Measurements from ENCODE around the gene MB21D2.

Gene MB21D2

DNA sequence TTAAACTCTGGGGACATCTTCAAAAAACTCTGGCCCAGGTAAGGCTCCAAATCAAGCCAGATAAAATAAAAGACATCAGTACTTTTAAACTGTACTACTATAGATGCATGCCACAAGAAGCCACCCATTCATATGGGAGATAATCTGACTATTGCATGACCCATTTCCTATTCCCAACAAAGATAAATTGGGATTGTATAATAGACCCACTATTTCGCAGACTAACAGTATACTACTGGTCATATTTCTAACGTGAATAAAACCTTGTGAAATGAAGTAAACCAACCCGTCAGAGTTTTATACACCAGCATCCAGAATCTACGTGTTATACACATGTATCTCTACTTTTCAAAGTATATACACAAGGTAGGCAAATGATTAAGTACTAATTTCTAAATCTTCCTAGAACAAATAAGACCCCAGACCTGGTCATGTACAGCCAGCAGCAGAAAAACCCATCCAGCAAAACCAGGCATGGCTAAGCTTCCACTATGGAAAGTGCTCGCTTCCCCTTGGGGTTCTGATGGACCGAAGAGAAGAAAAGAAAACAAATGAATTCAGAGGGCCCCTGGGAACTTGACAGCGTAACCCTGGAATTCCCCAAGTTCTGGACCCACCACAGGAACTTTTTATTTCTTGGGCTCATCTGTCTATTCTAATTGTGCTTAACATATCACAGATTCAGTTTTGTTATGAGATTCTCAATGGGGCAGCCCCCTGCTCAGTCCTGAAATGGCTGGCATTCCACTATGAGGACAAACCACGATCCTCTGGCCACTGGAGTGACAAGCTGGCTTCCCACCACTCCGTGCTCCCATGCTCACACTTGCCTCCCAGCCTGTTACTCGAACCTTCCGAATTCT, 69.1 kb downstream of the MB21D2 start:
- TF ChIP-seq, protein P1, sequence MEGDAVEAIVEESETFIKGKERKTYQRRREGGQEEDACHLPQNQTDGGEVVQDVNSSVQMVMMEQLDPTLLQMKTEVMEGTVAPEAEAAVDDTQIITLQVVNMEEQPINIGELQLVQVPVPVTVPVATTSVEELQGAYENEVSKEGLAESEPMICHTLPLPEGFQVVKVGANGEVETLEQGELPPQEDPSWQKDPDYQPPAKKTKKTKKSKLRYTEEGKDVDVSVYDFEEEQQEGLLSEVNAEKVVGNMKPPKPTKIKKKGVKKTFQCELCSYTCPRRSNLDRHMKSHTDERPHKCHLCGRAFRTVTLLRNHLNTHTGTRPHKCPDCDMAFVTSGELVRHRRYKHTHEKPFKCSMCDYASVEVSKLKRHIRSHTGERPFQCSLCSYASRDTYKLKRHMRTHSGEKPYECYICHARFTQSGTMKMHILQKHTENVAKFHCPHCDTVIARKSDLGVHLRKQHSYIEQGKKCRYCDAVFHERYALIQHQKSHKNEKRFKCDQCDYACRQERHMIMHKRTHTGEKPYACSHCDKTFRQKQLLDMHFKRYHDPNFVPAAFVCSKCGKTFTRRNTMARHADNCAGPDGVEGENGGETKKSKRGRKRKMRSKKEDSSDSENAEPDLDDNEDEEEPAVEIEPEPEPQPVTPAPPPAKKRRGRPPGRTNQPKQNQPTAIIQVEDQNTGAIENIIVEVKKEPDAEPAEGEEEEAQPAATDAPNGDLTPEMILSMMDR (conservative IDR thresholded peaks at IDR 0.05) = no peak
- no peak for TF ChIP-seq ZFX (IDR thresholded peaks at IDR 0.05)
- H3K27ac ChIP-seq = no peak overlapping the region

GRCh38 chr3:192847941-192848340, 69.7 kb downstream of the MB21D2 start:
- TF ChIP-seq ZFX (IDR thresholded peaks at IDR 0.05) = no peak
- TF ChIP-seq, protein P1 (conservative IDR thresholded peaks at IDR 0.05) = no peak
- no peak overlapping the region for H3K27ac ChIP-seq

DNA sequence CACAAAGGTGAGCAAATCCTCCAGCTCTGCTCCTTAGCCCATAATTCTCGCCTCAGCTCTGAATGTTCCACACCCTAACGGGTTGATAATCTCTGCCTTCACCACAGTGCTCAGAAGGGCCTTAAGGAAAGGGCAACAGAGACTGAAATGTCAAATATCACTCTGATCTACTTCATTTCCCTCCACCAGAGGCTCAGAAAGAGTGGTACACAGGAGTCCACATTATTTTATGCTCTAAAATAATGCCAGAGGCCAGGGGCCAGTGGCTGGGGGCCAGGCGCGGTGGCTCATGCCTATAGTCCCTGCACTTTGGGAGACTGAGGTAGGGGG, 72.2 kb downstream of the MB21D2 start:
- H3K27ac ChIP-seq = no peak overlapping the region
- TF ChIP-seq, protein P1 (conservative IDR thresholded peaks at IDR 0.05) = no peak
- no peak for TF ChIP-seq ZFX (IDR thresholded peaks at IDR 0.05)

GRCh38 chr3:192844836-192845525, 72.7 kb downstream of the MB21D2 start:
- no peak for TF ChIP-seq ZFX (IDR thresholded peaks at IDR 0.05)
- TF ChIP-seq, protein P1 (conservative IDR thresholded peaks at IDR 0.05) = no peak

GRCh38 chr3:192844486-192844765, 73.2 kb downstream of the MB21D2 start:
- TF ChIP-seq, protein P1 (conservative IDR thresholded peaks at IDR 0.05) = no peak
- no peak for TF ChIP-seq ZFX (IDR thresholded peaks at IDR 0.05)
- H3K27ac ChIP-seq = no peak overlapping the region

More at GRCh38 chr3:192844836-192845525, 72.7 kb downstream of the MB21D2 start:
- no peak overlapping the region for H3K27ac ChIP-seq

DNA sequence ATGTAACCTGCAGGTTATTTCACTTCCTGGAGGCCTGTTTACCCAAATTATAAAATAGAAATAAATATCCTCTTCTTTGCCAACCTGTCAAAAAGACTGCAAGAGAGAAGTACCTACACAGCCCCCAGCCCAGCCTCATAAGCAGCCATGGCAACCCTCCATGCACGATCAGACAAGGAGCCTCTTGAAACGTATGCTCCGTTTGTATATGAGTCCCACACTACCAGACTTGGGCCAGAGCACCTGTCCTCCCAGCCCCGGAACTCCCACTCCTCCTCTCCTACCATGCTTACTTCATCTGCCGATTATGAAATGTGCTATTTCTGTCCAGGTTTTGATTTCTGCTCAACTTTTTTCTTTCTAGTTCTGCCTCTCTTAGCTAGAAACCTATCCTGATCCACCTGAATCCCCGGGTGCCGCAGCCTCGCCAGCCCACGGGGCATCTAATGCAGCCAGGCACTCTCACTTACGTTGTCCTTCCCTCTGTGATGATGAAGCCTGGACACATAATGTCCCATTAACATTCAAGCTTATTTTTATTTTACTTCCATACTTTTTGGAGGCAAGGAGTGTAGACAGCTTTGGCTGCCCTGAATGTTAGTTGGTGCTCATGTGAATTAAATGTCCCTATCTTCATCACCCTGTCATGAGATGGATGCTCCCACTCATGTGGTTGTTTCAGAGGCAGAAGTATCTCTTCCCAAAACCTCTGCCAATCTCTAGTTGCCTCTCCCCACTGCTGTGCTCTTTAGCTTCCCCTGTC, 73.8 kb downstream of the MB21D2 start:
- TF ChIP-seq ZFX (IDR thresholded peaks at IDR 0.05) = no peak
- TF ChIP-seq, protein P1 (conservative IDR thresholded peaks at IDR 0.05) = no peak
- no peak overlapping the region for H3K27ac ChIP-seq

DNA sequence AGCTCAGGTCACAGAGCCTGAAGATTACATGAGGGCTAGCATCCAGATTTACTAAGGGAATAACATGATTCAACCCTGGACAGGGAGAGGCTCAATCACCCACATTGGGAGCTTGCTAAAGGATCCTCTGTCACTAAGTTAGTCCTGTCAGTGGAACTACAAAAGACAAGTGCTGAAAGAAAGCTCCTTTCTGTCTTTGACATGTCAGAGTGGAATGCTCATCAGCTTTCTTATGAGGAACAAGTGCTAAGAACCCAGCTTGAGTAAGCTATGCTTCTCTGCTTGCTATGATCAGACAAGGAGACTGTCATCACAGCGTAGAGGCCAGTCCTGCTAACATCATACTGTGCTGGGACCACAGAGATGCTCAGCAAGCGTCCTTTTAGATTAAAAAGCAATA, 74.5 kb downstream of the MB21D2 start:
- TF ChIP-seq, protein P1 (conservative IDR thresholded peaks at IDR 0.05) = no peak
- TF ChIP-seq ZFX (IDR thresholded peaks at IDR 0.05) = no peak
- H3K27ac ChIP-seq = no peak overlapping the region

Data from C4-2B (cell line).